ENCODE measurements around the gene COMMD8. TPM values are rescaled to one million over a fixed set of nuclear protein-coding genes. Genes with fewer than 3 reads are reported as not detected.

Gene COMMD8
- total RNA-seq, 6 donors from 2014 or later, result 6.3 to 17.2 (median 15.3) TPM

- Histone ChIP-seq H3K27ac (peak within 1 kb of the TSS; percentile 84 to 93 (median 91)), H3K4me3 (peak within 1 kb of the TSS; percentile 50 to 70 (median 61)), H3K4me1 (peaks cover 5 to 19% (median 14%) of the 10 kb centered on the region in 4 donors), H3K36me3 (no peaks in the 10 kb centered on the region), H3K9me3 (no peaks in the 10 kb centered on the region), H3K27me3 (no peaks in the 10 kb centered on the region)
- TF ChIP-seq POLR2AphosphoS5 (IDR thresholded peaks at IDR 0.05) (peak; percentile 86 to 97), EP300 (IDR thresholded peaks at IDR 0.05) (peak in 1 of 4 donors; percentile 31), CTCF (IDR thresholded peaks at IDR 0.05) (peak in 4 of 6 experiments; percentile 26 to 49 (median 36)), POLR2A (IDR thresholded peaks at IDR 0.05) (peak in 3 of 4 donors; percentile 62 to 91 (median 86))
- 0 to 1% methylated on average over 17 to 33 of the region's 34 CpGs for WGBS, 2 donors
- peak; percentile 100 for ATAC-seq (ENCODE audit: low FRiP score in 2 of 2)
- peak; percentile 98 to 99 for DNase-seq
These were observed 21.7 kb upstream of the COMMD8 start, which contains the start of gene ATP10D for GRCh38 chr4:47485047-47485692. ATP10D (plus strand) TSS chr4:47485275; CDS start chr4:47512541, 27,266 bp downstream.

- H3K27ac ChIP-seq, result peak overlapping the region in 3 of 4 donors; percentile 84 to 93 (median 92)
- H3K36me3 ChIP-seq, result no peaks in the 10 kb centered on the region
- ATAC-seq (ENCODE audit: low FRiP score in 2 of 2) (no peak), DNase-seq (no peak)
- H3K9me3 ChIP-seq, result no peaks in the 10 kb centered on the region
- H3K27me3 ChIP-seq, result no peaks in the 10 kb centered on the region
- H3K4me3 ChIP-seq, result no peak overlapping the region
- TF ChIP-seq POLR2AphosphoS5 (IDR thresholded peaks at IDR 0.05) (no peak), EP300 (IDR thresholded peaks at IDR 0.05) (no peak), CTCF (IDR thresholded peaks at IDR 0.05) (no peak), POLR2A (IDR thresholded peaks at IDR 0.05) (no peak)
- 52 to 56% methylated on average over 3 of the region's 3 CpGs for WGBS, 2 donors
- peaks cover 5 to 19% (median 13%) of the 10 kb centered on the region in 4 donors for H3K4me1 ChIP-seq
These were observed 20.7 kb upstream of the COMMD8 start for GRCh38 chr4:47484168-47484567.

GRCh38 chr4:47483745-47484144 lies 20.2 kb upstream of the COMMD8 start:
- peak overlapping the region in 2 of 4 donors; percentile 92 to 93 for H3K27ac ChIP-seq
- no peaks in the 10 kb centered on the region for H3K9me3 ChIP-seq
- no peaks in the 10 kb centered on the region for H3K36me3 ChIP-seq
- no peaks in the 10 kb centered on the region for H3K27me3 ChIP-seq
- DNase-seq (no peak), ATAC-seq (ENCODE audit: low FRiP score in 2 of 2) (no peak)
- no peak overlapping the region for H3K4me3 ChIP-seq
- no peak for TF ChIP-seq CTCF (IDR thresholded peaks at IDR 0.05)
- no peak for TF ChIP-seq POLR2A (IDR thresholded peaks at IDR 0.05)
- no peak for TF ChIP-seq EP300 (IDR thresholded peaks at IDR 0.05)
- TF ChIP-seq POLR2AphosphoS5 (IDR thresholded peaks at IDR 0.05), result no peak
- WGBS, 2 donors, result 81 to 90% methylated on average over 3 of the region's 3 CpGs
- H3K4me1 ChIP-seq, result peaks cover 5 to 19% (median 13%) of the 10 kb centered on the region in 4 donors

GRCh38 chr4:47482326-47482725 lies 18.8 kb upstream of the COMMD8 start:
- Histone ChIP-seq H3K4me1 (peaks cover 5 to 17% (median 11%) of the 10 kb centered on the region in 4 donors), H3K36me3 (no peaks in the 10 kb centered on the region), H3K27ac (no peak overlapping the region), H3K4me3 (no peak overlapping the region), H3K9me3 (no peaks in the 10 kb centered on the region), H3K27me3 (no peaks in the 10 kb centered on the region)
- ATAC-seq (ENCODE audit: low FRiP score in 2 of 2) (no peak), DNase-seq (no peak)
- TF ChIP-seq EP300 (IDR thresholded peaks at IDR 0.05), result no peak
- TF ChIP-seq POLR2A (IDR thresholded peaks at IDR 0.05), result no peak
- no peak for TF ChIP-seq POLR2AphosphoS5 (IDR thresholded peaks at IDR 0.05)
- TF ChIP-seq CTCF (IDR thresholded peaks at IDR 0.05), result no peak
- WGBS, 2 donors, result 65 to 66% methylated on average over 4 of the region's 4 CpGs
